ENCODE results near the gene TBX4. TPM values are rescaled to one million over a fixed set of nuclear protein-coding genes. Genes with fewer than 3 reads are reported as not detected.
"Not testable (repeated sequence)": the region's sequence is repeated elsewhere in the genome, so short reads cannot be mapped to it uniquely, and the experiment has no call there.

The TBX4 gene
- total and polyA plus RNA-seq, 2 of the 13 experiments (the other 11 are each of a cell fraction or from before 2014, with no cell fraction given), result 0.11 to 1.1 TPM

GRCh38 chr17:61508912-61509311, 56.7 kb downstream of the TBX4 start:
- no TSS peak for BruUV-seq (replicated peaks)
- no peak for FAIRE-seq
- WGBS (ENCODE audit: low lambda C conversion rate), result 76% methylated on average over 5 of the region's 5 CpGs
- H3K27ac ChIP-seq (ENCODE audit: extremely low read length, insufficient read depth, low read length), result no peak overlapping the region
- no peak overlapping the region for H3K9ac ChIP-seq (ENCODE audit: insufficient read depth, low read depth, low read length)
- no peak overlapping the region for H3K4me2 ChIP-seq (ENCODE audit: low read depth, low read length)
- TF ChIP-seq ZNF451 (CRISPR knock-in tag; IDR thresholded peaks at IDR 0.05) (no peak), ZNF547 (CRISPR knock-in tag; IDR thresholded peaks at IDR 0.05) (no peak), SUZ12 (IDR thresholded peaks at IDR 0.05; ENCODE audit: low read depth, low read length) (no peak), GATA4 (IDR thresholded peaks at IDR 0.05; ENCODE audit: borderline replicate concordance, low read depth) (no peak), GATAD1 (CRISPR knock-in tag; IDR thresholded peaks at IDR 0.05) (no peak), ZNF253 (CRISPR knock-in tag; IDR thresholded peaks at IDR 0.05; ENCODE audit: borderline replicate concordance) (no peak), IRF9 (CRISPR knock-in tag; IDR thresholded peaks at IDR 0.05; ENCODE audit: borderline replicate concordance) (no peak), PHF20 (CRISPR knock-in tag; IDR thresholded peaks at IDR 0.05) (no peak), ZFP41 (CRISPR knock-in tag; IDR thresholded peaks at IDR 0.05; ENCODE audit: borderline replicate concordance) (no peak), CREB1 (IDR thresholded peaks at IDR 0.05) (no peak), CREB1 (CRISPR knock-in tag; IDR thresholded peaks at IDR 0.05) (no peak), THAP8 (CRISPR knock-in tag; IDR thresholded peaks at IDR 0.05; ENCODE audit: borderline replicate concordance) (no peak)
- TF ChIP-seq, protein P1, sequence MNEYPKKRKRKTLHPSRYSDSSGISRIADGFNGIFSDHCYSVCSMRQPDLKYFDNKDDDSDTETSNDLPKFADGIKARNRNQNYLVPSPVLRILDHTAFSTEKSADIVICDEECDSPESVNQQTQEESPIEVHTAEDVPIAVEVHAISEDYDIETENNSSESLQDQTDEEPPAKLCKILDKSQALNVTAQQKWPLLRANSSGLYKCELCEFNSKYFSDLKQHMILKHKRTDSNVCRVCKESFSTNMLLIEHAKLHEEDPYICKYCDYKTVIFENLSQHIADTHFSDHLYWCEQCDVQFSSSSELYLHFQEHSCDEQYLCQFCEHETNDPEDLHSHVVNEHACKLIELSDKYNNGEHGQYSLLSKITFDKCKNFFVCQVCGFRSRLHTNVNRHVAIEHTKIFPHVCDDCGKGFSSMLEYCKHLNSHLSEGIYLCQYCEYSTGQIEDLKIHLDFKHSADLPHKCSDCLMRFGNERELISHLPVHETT (CRISPR knock-in tag; conservative IDR thresholded peaks at IDR 0.05), result no peak
- H3K27me3 ChIP-seq (ENCODE audit: control insufficient read depth in 1 of 2, insufficient read depth in 2 of 2, low read length in 2 of 2), result no peaks in the 10 kb centered on the region
- H3K36me3 ChIP-seq (replicated peaks in 1 of 2; ENCODE audit: control insufficient read depth in 1 of 2, insufficient read depth in 2 of 2, low read length in 2 of 2), result no peaks in the 10 kb centered on the region
- CTCF ChIA-PET (ENCODE audit: low intra/inter-chr PET ratio, low total read pairs), result no interaction called here
- peaks cover 44% of the 10 kb centered on the region for H3K4me1 ChIP-seq (ENCODE audit: insufficient read depth, low read length)
- intact Hi-C loops (cut with micrococcal nuclease; ENCODE audit: unreplicated experiment) (no loop called here), in situ Hi-C loops (cut with HindIII; ENCODE audit: extremely low pct_ligation_motif_present, low pct_unique_long_range_greater_than_20kb) (no loop called here)
- H3K4me3 ChIP-seq (replicated peaks in 1 of 3; ENCODE audit: insufficient read depth in 1 of 3, low read depth in 2 of 3, low read length in 3 of 3), result no peak overlapping the region
- DNase-seq (ENCODE audit: low spot score), result no peak
- H3K79me2 ChIP-seq (ENCODE audit: insufficient read depth, low read length), result no peaks in the 10 kb centered on the region
- no peak for ATAC-seq
- POLR2A ChIA-PET, result no interaction called here
- no peak overlapping the region for H2AFZ ChIP-seq (ENCODE audit: low read length)
- no peaks in the 10 kb centered on the region for H4K20me1 ChIP-seq (ENCODE audit: insufficient read depth, low read length)
- H3K9me3 ChIP-seq (ENCODE audit: low read length), result no peaks in the 10 kb centered on the region

DNA sequence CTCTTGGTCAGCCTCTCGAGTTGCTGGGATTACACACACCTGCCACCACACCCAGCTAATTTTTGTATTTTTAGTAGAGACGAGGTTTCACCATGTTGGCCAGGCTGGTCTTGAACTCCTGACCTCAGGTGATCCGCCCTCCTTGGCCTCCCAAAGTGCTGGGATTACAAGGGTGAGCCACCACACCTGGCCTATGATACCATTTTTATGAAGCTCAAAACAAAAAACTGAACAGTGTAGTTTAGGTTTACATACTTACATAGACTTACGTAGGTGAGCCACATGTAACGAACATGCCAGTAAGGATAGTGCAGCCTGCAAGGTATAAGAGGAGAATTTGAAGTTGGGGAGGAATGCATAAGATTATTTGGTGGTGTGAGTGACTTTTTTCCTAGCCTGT, 57.2 kb downstream of the TBX4 start:
- DNase-seq (ENCODE audit: low spot score); BruUV-seq (replicated peaks); FAIRE-seq; H3K9ac ChIP-seq (ENCODE audit: insufficient read depth, low read depth, low read length); H3K36me3 ChIP-seq (replicated peaks in 1 of 2; ENCODE audit: control insufficient read depth in 1 of 2, insufficient read depth in 2 of 2, low read length in 2 of 2); H4K20me1 ChIP-seq (ENCODE audit: insufficient read depth, low read length); H3K27ac ChIP-seq (ENCODE audit: extremely low read length, insufficient read depth, low read length); H3K9me3 ChIP-seq (ENCODE audit: low read length); ATAC-seq; intact Hi-C loops (cut with micrococcal nuclease; ENCODE audit: unreplicated experiment); POLR2A ChIA-PET; H3K4me2 ChIP-seq (ENCODE audit: low read depth, low read length); H3K4me3 ChIP-seq (replicated peaks in 1 of 3; ENCODE audit: insufficient read depth in 1 of 3, low read depth in 2 of 3, low read length in 3 of 3); H2AFZ ChIP-seq (ENCODE audit: low read length); H3K79me2 ChIP-seq (ENCODE audit: insufficient read depth, low read length); CTCF ChIA-PET (ENCODE audit: low intra/inter-chr PET ratio, low total read pairs); in situ Hi-C loops (cut with HindIII; ENCODE audit: extremely low pct_ligation_motif_present, low pct_unique_long_range_greater_than_20kb); H3K27me3 ChIP-seq (ENCODE audit: control insufficient read depth in 1 of 2, insufficient read depth in 2 of 2, low read length in 2 of 2): not testable (repeated sequence)
- peaks cover 39% of the 10 kb centered on the region for H3K4me1 ChIP-seq (ENCODE audit: insufficient read depth, low read length)
- WGBS (ENCODE audit: low lambda C conversion rate), result 86% methylated on average over 5 of the region's 5 CpGs

Data from HepG2 (cell line).